H9 (cell line): ENCODE results near the gene FARP1. TPM values are rescaled to one million over a fixed set of nuclear protein-coding genes. Genes with fewer than 3 reads are reported as not detected.

Experiments used
- DNase-seq: peaks from one replicate; pipeline ENCODE4 v3.0.0-alpha.2; 2017
- H2AFZ ChIP-seq: one replicate; pipeline ENCODE4 v1.6.1; 2013; ENCODE audit warnings: mild to moderate bottlenecking, low read length, control low read depth, moderate library complexity
- H2AK5ac ChIP-seq: 2 replicates; pipeline ENCODE4 v1.6.1; 2013; ENCODE audit warnings: low read length, control low read depth, mixed read lengths; ENCODE audit not compliant: insufficient read length
- H2BK120ac ChIP-seq: one replicate; pipeline ENCODE4 v1.6.1; 2013; ENCODE audit warnings: low read depth, mild to moderate bottlenecking, low read length, control low read depth, inconsistent platforms; ENCODE audit not compliant: poor library complexity, severe bottlenecking
- H2BK12ac ChIP-seq: 2 replicates; pipeline ENCODE4 v1.6.1; 2013; ENCODE audit warnings: low read length, control low read depth, mixed read lengths, low read depth; ENCODE audit not compliant: insufficient read length
- H2BK15ac ChIP-seq: 2 replicates; pipeline ENCODE4 v1.6.1; 2013; ENCODE audit warnings: low read depth, low read length, control low read depth
- H2BK20ac ChIP-seq: one replicate; pipeline ENCODE4 v1.6.1; 2013; ENCODE audit warnings: low read depth, mild to moderate bottlenecking, low read length, control low read depth, inconsistent platforms; ENCODE audit not compliant: poor library complexity, severe bottlenecking
- H2BK5ac ChIP-seq: 2 replicates; pipeline ENCODE4 v1.6.1; 2013; ENCODE audit warnings: low read length, control low read depth, mixed read lengths; ENCODE audit not compliant: insufficient read length
- H3K14ac ChIP-seq: 2 replicates; pipeline ENCODE4 v1.6.1; 2013; ENCODE audit warnings: low read length, control low read depth; ENCODE audit not compliant: insufficient read depth
- H3K18ac ChIP-seq: 2 replicates; pipeline ENCODE4 v1.6.1; 2013; ENCODE audit warnings: low read depth, mild to moderate bottlenecking, mixed read lengths, low read length, control low read depth; ENCODE audit not compliant: insufficient read length
- H3K23ac ChIP-seq: 2 replicates; pipeline ENCODE4 v1.6.1; 2013; ENCODE audit warnings: low read length, control low read depth, mixed read lengths, low read depth; ENCODE audit not compliant: insufficient read length
- H3K23me2 ChIP-seq: 2 replicates; pipeline ENCODE4 v1.6.1; 2013; ENCODE audit warnings: low read depth, mild to moderate bottlenecking, mixed read lengths, low read length, control low read depth; ENCODE audit not compliant: insufficient read length, poor library complexity, severe bottlenecking
- H3K27ac ChIP-seq: 2 replicates; pipeline ENCODE4 v1.5.1; 2013; ENCODE audit warnings: low read length, control low read depth, mixed read lengths, low read depth; ENCODE audit not compliant: insufficient read length
- H3K27me3 ChIP-seq: 2 replicates; pipeline ENCODE4 v1.6.1; 2013; ENCODE audit warnings: low read length, control low read depth, inconsistent platforms; ENCODE audit not compliant: insufficient read depth
- H3K4ac ChIP-seq: 2 replicates; pipeline ENCODE4 v1.6.1; 2013; ENCODE audit warnings: low read depth, mild to moderate bottlenecking, control low read depth, inconsistent platforms, low read length, moderate library complexity
- H3K4me1 ChIP-seq: 2 replicates; pipeline ENCODE4 v1.6.1; 2013; ENCODE audit warnings: low read length, control low read depth, inconsistent platforms; ENCODE audit not compliant: insufficient read depth
- H3K4me2 ChIP-seq: 2 replicates; pipeline ENCODE4 v1.6.1; 2013; ENCODE audit warnings: low read length, control low read depth, mixed read lengths; ENCODE audit not compliant: insufficient read length, insufficient read depth
- H3K56ac ChIP-seq: 2 replicates; pipeline ENCODE4 v1.6.1; 2013; ENCODE audit warnings: low read depth, mild to moderate bottlenecking, mixed read lengths, low read length, control low read depth; ENCODE audit not compliant: insufficient read length
- H3K79me1 ChIP-seq: 2 replicates; pipeline ENCODE4 v1.6.1; 2013; ENCODE audit warnings: low read depth, mild to moderate bottlenecking, moderate library complexity, low read length, control low read depth, inconsistent platforms; ENCODE audit not compliant: insufficient read depth, poor library complexity, severe bottlenecking
- H3K79me2 ChIP-seq: 2 replicates; pipeline ENCODE4 v1.6.1; 2013; ENCODE audit warnings: low read length, control low read depth, inconsistent platforms; ENCODE audit not compliant: insufficient read depth
- H3K9ac ChIP-seq: 2 replicates; pipeline ENCODE4 v1.6.1; 2013; ENCODE audit warnings: low read length, control low read depth, mixed read lengths; ENCODE audit not compliant: insufficient read length; ENCODE audit errors: extremely low read depth
- H3K9me3 ChIP-seq: one replicate; pipeline ENCODE4 v1.6.1; 2013; ENCODE audit warnings: low read depth, low read length, inconsistent platforms; ENCODE audit not compliant: control insufficient read depth
- H3T11ph ChIP-seq: one replicate; pipeline ENCODE4 v1.6.1; 2013; ENCODE audit warnings: mild to moderate bottlenecking, low read length, control low read depth, inconsistent platforms
- H4K20me1 ChIP-seq: one replicate; pipeline ENCODE4 v1.6.1; 2013; ENCODE audit not compliant: control insufficient read depth, insufficient read length, insufficient read depth
- H4K5ac ChIP-seq: 2 replicates; pipeline ENCODE4 v1.6.1; 2013; ENCODE audit warnings: low read depth, mild to moderate bottlenecking, mixed read lengths, low read length, control low read depth; ENCODE audit not compliant: insufficient read length
- H4K8ac ChIP-seq: replicated peaks from 2 replicates; pipeline ENCODE4 v1.6.1; 2013; ENCODE audit warnings: low read length, control low read depth, mixed read lengths, low read depth; ENCODE audit not compliant: insufficient read length
- H4K91ac ChIP-seq: 2 replicates; pipeline ENCODE4 v1.6.1; 2013; ENCODE audit warnings: low read depth, mild to moderate bottlenecking, moderate library complexity, mixed read lengths, low read length, control low read depth; ENCODE audit not compliant: insufficient read length
- H3K27ac Mint-ChIP-seq, 3 experiments: 2 replicates in 2 of 3; 3 replicates in 1 of 3; pipeline ENCODE4 v1.8.0; 2020 to 2021; ENCODE audit warnings: mixed read lengths in 3 of 3, mild to moderate bottlenecking in 1 of 3, moderate library complexity in 1 of 3
- H3K27me3 Mint-ChIP-seq: 2 replicates; pipeline ENCODE4 v1.8.0; 2021; ENCODE audit warnings: low read depth, mild to moderate bottlenecking, moderate library complexity, mixed read lengths
- H3K36me3 Mint-ChIP-seq, 3 experiments: 2 replicates in 2 of 3; 3 replicates in 1 of 3; pipeline ENCODE4 v1.8.0; 2020 to 2021; ENCODE audit warnings: low read depth in 3 of 3, mixed read lengths in 3 of 3; ENCODE audit not compliant: insufficient read depth in 1 of 3
- H3K4me1 Mint-ChIP-seq, 2 experiments: 2 replicates each; pipeline ENCODE4 v1.8.0; 2020; ENCODE audit warnings: mixed read lengths in 2 of 2
- H3K4me3 Mint-ChIP-seq, 2 experiments: 2 replicates in 1 of 2; 3 replicates in 1 of 2; pipeline ENCODE4 v1.8.0; 2020 to 2021; ENCODE audit warnings: mild to moderate bottlenecking in 2 of 2, mixed read lengths in 2 of 2, moderate library complexity in 1 of 2
- H3K9me3 Mint-ChIP-seq, 2 experiments: 2 replicates in 1 of 2; 3 replicates in 1 of 2; pipeline ENCODE4 v1.8.0; 2020; ENCODE audit warnings: mild to moderate bottlenecking in 2 of 2, mixed read lengths in 2 of 2, moderate library complexity in 1 of 2
- CTCF ChIP-seq: fragments of 200-600 bp; sonication (generic); conservative IDR thresholded peaks from 3 replicates; pipeline ENCODE4 v1.8.0; 2021; ENCODE audit warnings: antibody characterized with exemption, mild to moderate bottlenecking
- WGBS: extraction: QIAGEN DNeasy Blood & Tissue Kit; methylation state at CpG from one replicate; pipeline ENCODE4 v1.1.7; 2013; ENCODE audit warnings: missing lambda C conversion rate, low lambda C conversion rate, mixed read lengths; ENCODE audit not compliant: insufficient read length; ENCODE audit errors: extremely low coverage; 5-methylcytosine and 5-hydroxymethylcytosine counted together
- total RNA-seq: library from RNA; stranded (reverse); gene quantifications from 2 replicates; pipeline ENCODE4 v1.2.1, GENCODE V29; 2021

FARP1 gene
- total RNA-seq, 1 experiment from 2014 or later: 95.9 TPM

- no peak overlapping the region for H3K9ac ChIP-seq
- no CpG with 5 or more reads among the region's 4 CpGs for WGBS
Measured at GRCh38 chr13:98207416-98207815, 64.5 kb downstream of the FARP1 start.

More at GRCh38 chr13:98207416-98207815, 64.5 kb downstream of the FARP1 start:
- H3K27ac ChIP-seq: no peak overlapping the region
- H2BK12ac ChIP-seq: no peak overlapping the region
- no peaks in the 10 kb centered on the region for H3K9me3 ChIP-seq
- H3K79me2 ChIP-seq: peaks cover 10% of the 10 kb centered on the region; the same call in 1 of the 2 replicates
- no peak overlapping the region for H3K14ac ChIP-seq
- no peaks in the 10 kb centered on the region for H4K20me1 ChIP-seq
- no peak overlapping the region for H3K4ac ChIP-seq
- H2BK15ac ChIP-seq: no peak overlapping the region
- Mint-ChIP-seq H3K36me3 (peaks cover 47 to 61% (median 50%) of the 10 kb centered on the region in 3 experiments), H3K27ac (no peak overlapping the region; a peak in 1 of 7 replicates), H3K4me1 (peaks cover 16% of the 10 kb centered on the region in 2 experiments), H3K4me3 (no peak overlapping the region), H3K27me3 (no peaks in the 10 kb centered on the region; the same call in 1 of the 2 replicates), H3K9me3 (peaks cover 47 to 49% of the 10 kb centered on the region in 2 experiments)
- no peak overlapping the region for H4K8ac ChIP-seq
- no peak for TF ChIP-seq CTCF
- H3K23ac ChIP-seq: no peak overlapping the region
- H3K4me2 ChIP-seq: no peak overlapping the region
- no peak overlapping the region for H4K91ac ChIP-seq
- no peak overlapping the region for H4K5ac ChIP-seq
- no peak overlapping the region for H3K56ac ChIP-seq
- H3T11ph ChIP-seq: no peak overlapping the region
- no peak overlapping the region for H2AK5ac ChIP-seq
- H2BK5ac ChIP-seq: no peak overlapping the region
- no peak overlapping the region for H3K18ac ChIP-seq
- no peak for DNase-seq
- peaks cover 2% of the 10 kb centered on the region; the same call in 1 of the 2 replicates for H3K4me1 ChIP-seq
- no peak overlapping the region for H2BK120ac ChIP-seq
- no peaks in the 10 kb centered on the region for H3K27me3 ChIP-seq
- H3K23me2 ChIP-seq: no peaks in the 10 kb centered on the region
- H2AFZ ChIP-seq: no peak overlapping the region
- no peak overlapping the region for H2BK20ac ChIP-seq
- H3K79me1 ChIP-seq: peaks cover 6% of the 10 kb centered on the region
